H1 (cell line): ENCODE data around the gene RAB26.

Experiments used
- CTCF ChIP-seq, 3 experiments: IDR thresholded peaks; 1 replicate in 2 of 3; 2 replicates in 1 of 3; pipeline versions ENCODE4 v1.5.1 to v1.6.1; 2011; ENCODE audit warnings: low read length in 3 of 3, mild to moderate bottlenecking in 3 of 3, inconsistent platforms in 2 of 3, low read depth in 1 of 3, moderate library complexity in 1 of 3; ENCODE audit not compliant: insufficient read depth in 1 of 3; ENCODE audit errors: control extremely low read depth in 1 of 3
- EP300 ChIP-seq, 2 experiments: IDR thresholded peaks; 1 replicate in 1 of 2; 2 replicates in 1 of 2; pipeline ENCODE4 v1.6.1; 2011 to 2012; ENCODE audit warnings: low read depth in 2 of 2, low read length in 2 of 2, mild to moderate bottlenecking in 2 of 2, borderline replicate concordance in 1 of 2, inconsistent platforms in 1 of 2, moderate library complexity in 1 of 2
- KDM4A ChIP-seq: IDR thresholded peaks from one replicate; pipeline ENCODE4 v1.7.1; 2012; ENCODE audit warnings: low read depth, mild to moderate bottlenecking, moderate library complexity, low read length, inconsistent platforms; ENCODE audit not compliant: severe bottlenecking
- MAFK ChIP-seq: IDR thresholded peaks from 2 replicates; pipeline ENCODE4 v1.6.1; 2012; ENCODE audit warnings: low read depth, mild to moderate bottlenecking, improper control_type of control experiment, low read length
- YY1 ChIP-seq: IDR thresholded peaks from 2 replicates; pipeline ENCODE4 v1.6.1; 2011; ENCODE audit warnings: low read depth, mild to moderate bottlenecking, low read length

- no peak for TF ChIP-seq CTCF (IDR thresholded peaks at IDR 0.05; ENCODE audit: control extremely low read depth in 1 of 3, insufficient read depth in 1 of 3, low read depth in 1 of 3, low read length in 3 of 3)
- TF ChIP-seq MAFK = no peak
- no peak for TF ChIP-seq YY1
- no peak for TF ChIP-seq KDM4A
- no peak for TF ChIP-seq EP300 (IDR thresholded peaks at IDR 0.05; ENCODE audit: borderline replicate concordance in 1 of 2, low read depth in 2 of 2, low read length in 2 of 2)
Measured at GRCh38 chr16:2184346-2184745, 35.9 kb downstream of the RAB26 start.
